Hematopoietic multipotent progenitor cell (in vitro differentiated cells): ENCODE results near the gene RAB5IF. TPM values are rescaled to one million over a fixed set of nuclear protein-coding genes. Genes with fewer than 3 reads are reported as not detected.
"Not testable (repeated sequence)": the region's sequence is repeated elsewhere in the genome, so short reads cannot be mapped to it uniquely, and the experiment has no call there.

Experiments
- DNase-seq, 3 donors: peaks; one replicate each; pipeline ENCODE4 v3.0.0-alpha.2; 2011 to 2015; ENCODE audit warnings: low read depth in 2 of 3, low spot score in 2 of 3
- total RNA-seq: library from RNA; depleted of rRNA; stranded (reverse); fragments of >200 nt; gene quantifications from one replicate; pipeline ENCODE4 v1.2.3, GENCODE V29; 2012

Gene RAB5IF
- total RNA-seq, 1 donor = 52.8 TPM

GRCh38 chr20:36585410-36586125 lies 20.0 kb upstream of the RAB5IF start:
- no peak for DNase-seq

GRCh38 chr20:36587388-36588070 lies 18.1 kb upstream of the RAB5IF start:
- no peak for DNase-seq

GRCh38 chr20:36591281-36591680 lies 14.3 kb upstream of the RAB5IF start:
- DNase-seq = no peak

- DNase-seq = no peak
Observed at GRCh38 chr20:36591854-36592641, 13.5 kb upstream of the RAB5IF start.

- DNase-seq = no peak
Observed at GRCh38 chr20:36593347-36593929, 12.1 kb upstream of the RAB5IF start.

GRCh38 chr20:36599912-36600345 lies 5.7 kb upstream of the RAB5IF start:
- peak in 2 of 3 donors; percentile 35 to 59 for DNase-seq

GRCh38 chr20:36601540-36601939 lies 4.0 kb upstream of the RAB5IF start:
- no peak for DNase-seq

- peak in 1 of 3 donors; percentile 76 for DNase-seq
Observed at GRCh38 chr20:36604952-36605398, 604 bp upstream of the RAB5IF start.

GRCh38 chr20:36606158-36607066 lies 833 bp downstream of the RAB5IF start:
- peak in 1 of 3 donors; percentile 34 for DNase-seq

GRCh38 chr20:36607586-36608387 lies 2.2 kb downstream of the RAB5IF start:
- no peak for DNase-seq

- DNase-seq = not testable (repeated sequence)
Observed at GRCh38 chr20:36608388-36608728, 2.8 kb downstream of the RAB5IF start.

GRCh38 chr20:36611625-36612024 lies 6.0 kb downstream of the RAB5IF start:
- no peak for DNase-seq

GRCh38 chr20:36613974-36614373 lies 8.4 kb downstream of the RAB5IF start:
- DNase-seq = no peak

GRCh38 chr20:36614781-36615557 lies 9.4 kb downstream of the RAB5IF start:
- no peak for DNase-seq

GRCh38 chr20:36620917-36621316 lies 15.3 kb downstream of the RAB5IF start:
- no peak for DNase-seq

GRCh38 chr20:36623444-36623843 lies 17.9 kb downstream of the RAB5IF start:
- no peak for DNase-seq

GRCh38 chr20:36624068-36624943 lies 18.7 kb downstream of the RAB5IF start:
- no peak for DNase-seq
